K562 (cell line): ENCODE results near the gene GCA. TPM values are rescaled to one million over a fixed set of nuclear protein-coding genes. Genes with fewer than 3 reads are reported as not detected.

Experiments
- ATAC-seq: fragments of 200-7000 bp; cut with Tn5 transposase; 3 replicates; pipeline ENCODE4 v1.9.1; 2020; ENCODE audit warnings: moderate library complexity
- BruUV-seq: library from RNA; stranded (reverse); fragments of 400-500 nt; replicated peaks from 2 replicates; lab custom pipeline; 2021; lab: Mats Ljungman, UMichigan
- CTCF ChIA-PET: fragments of 300-600 bp; formaldehyde crosslinking; extraction: SDS; loops from one replicate; lab custom pipeline; 2021; ENCODE audit warnings: low intra/inter-chr PET ratio; lab: Yijun Ruan, JAX
- POLR2A ChIA-PET: fragments of 300-600, 350-650 bp; sonication (Branson Sonifier 250); formaldehyde crosslinking; extraction: SDS; loops from one replicate; lab custom pipeline; 2021; ENCODE audit warnings: antibody characterized with exemption, inconsistent platforms; lab: Yijun Ruan, JAX
- DNase-seq, 4 experiments: peaks; one replicate each; pipeline versions ENCODE4 v3.0.0 to v3.0.0-alpha.2; 2011 to 2018; ENCODE audit warnings: low spot score in 3 of 4, mixed read lengths in 3 of 4; ENCODE audit errors: extremely low read depth in 1 of 4
- FAIRE-seq: peaks from 2 replicates; lab custom pipeline; 2011; peaks lifted over from hg19 to GRCh38; lab: Jason Lieb, UNC
- H2AFZ ChIP-seq: 2 replicates; pipeline ENCODE4 v1.6.0; 2011; ENCODE audit warnings: low read depth, low read length, control low read depth, inconsistent platforms
- H3K27ac ChIP-seq: fragments of 200-600 bp; 3 replicates; pipeline ENCODE4 v1.8.0; 2011; ENCODE audit warnings: low read depth, mild to moderate bottlenecking, control low read depth, inconsistent platforms, low read length, moderate library complexity, mixed read lengths; ENCODE audit errors: extremely low read depth
- H3K27me3 ChIP-seq, 2 experiments: fragments of 300-600 bp in 1 of 2; 2 replicates in 1 of 2; 3 replicates in 1 of 2; pipeline versions ENCODE4 v1.6.0 to v1.8.0; 2011; ENCODE audit warnings: inconsistent platforms in 2 of 2, low read length in 2 of 2, mild to moderate bottlenecking in 1 of 2, mixed read lengths in 1 of 2, moderate library complexity in 1 of 2; ENCODE audit not compliant: control insufficient read depth in 2 of 2, insufficient read depth in 2 of 2
- H3K36me3 ChIP-seq: fragments of 300-600 bp; 3 replicates; pipeline ENCODE4 v1.8.0; 2011; ENCODE audit warnings: mild to moderate bottlenecking, low read length, inconsistent platforms; ENCODE audit not compliant: control insufficient read depth, insufficient read depth
- H3K4me1 ChIP-seq, 2 experiments: fragments of 200-600 bp in 1 of 2; replicated peaks in 1 of 2; 2 replicates in 1 of 2; 3 replicates in 1 of 2; pipeline versions ENCODE4 v1.5.1 to v1.8.0; 2011; ENCODE audit warnings: inconsistent platforms in 2 of 2, low read length in 2 of 2, mild to moderate bottlenecking in 1 of 2, mixed read lengths in 1 of 2, moderate library complexity in 1 of 2; ENCODE audit not compliant: control insufficient read depth in 2 of 2, insufficient read depth in 2 of 2
- H3K4me2 ChIP-seq: 2 replicates; pipeline ENCODE4 v1.6.1; 2011; ENCODE audit warnings: low read length, control low read depth, inconsistent platforms, mixed read lengths; ENCODE audit not compliant: insufficient read depth
- H3K4me3 ChIP-seq: fragments of 200-600 bp; sonication (generic), shearing (Covaris generic); 2 replicates; pipeline ENCODE4 v1.5.1; 2016; ENCODE audit warnings: control low read depth, inconsistent platforms
- H3K79me2 ChIP-seq: fragments of 200-600 bp; 3 replicates; pipeline ENCODE4 v1.8.0; 2011; ENCODE audit warnings: low read length, inconsistent platforms; ENCODE audit not compliant: control insufficient read depth, insufficient read depth
- H3K9ac ChIP-seq, 2 experiments: 2 replicates each; pipeline versions ENCODE4 v1.6.0 to v1.6.1; 2011; ENCODE audit warnings: low read depth in 2 of 2, low read length in 2 of 2, control low read depth in 1 of 2, inconsistent platforms in 1 of 2, mild to moderate bottlenecking in 1 of 2, mixed read lengths in 1 of 2; ENCODE audit not compliant: insufficient read depth in 1 of 2
- H3K9me1 ChIP-seq: one replicate; pipeline ENCODE4 v1.6.0; 2011; ENCODE audit warnings: inconsistent platforms, mild to moderate bottlenecking, low read length, moderate library complexity; ENCODE audit not compliant: control insufficient read depth, insufficient read depth
- H3K9me3 ChIP-seq: replicated peaks from 2 replicates; pipeline ENCODE4 v1.5.1; 2011; ENCODE audit warnings: low read depth, low read length, inconsistent platforms; ENCODE audit not compliant: control insufficient read depth, insufficient read depth
- H4K20me1 ChIP-seq: replicated peaks from 2 replicates; pipeline ENCODE4 v1.6.1; 2011; ENCODE audit warnings: low read length, inconsistent platforms, mixed read lengths; ENCODE audit not compliant: control insufficient read depth, insufficient read depth
- DIDO1 ChIP-seq: fragments of 450-650 bp; IDR thresholded peaks from 2 replicates; pipeline ENCODE4 v1.6.1; 2016; ENCODE audit warnings: low read depth, missing biosample characterization, missing genetic modification characterization
- GABPA ChIP-seq: fragments of 200-800 bp; sonication (Bioruptor generic); conservative IDR thresholded peaks from 2 replicates; pipeline ENCODE4 v1.6.1; 2016; ENCODE audit warnings: low read depth, missing genetic modification characterization, missing compliant biosample characterization
- MBD1 ChIP-seq: fragments of 250-450 bp; sonication (Bioruptor Pico); IDR thresholded peaks from 2 replicates; pipeline ENCODE4 v1.8.0; 2022; ENCODE audit warnings: inconsistent platforms
- PKNOX1 ChIP-seq: fragments of 450-650 bp; IDR thresholded peaks from 2 replicates; pipeline ENCODE4 v1.6.1; 2016
- PRPF4 ChIP-seq: fragments of 200-400 bp; formaldehyde crosslinking; IDR thresholded peaks from one replicate; pipeline ENCODE4 v1.6.1; 2017; ENCODE audit warnings: low read length, low read depth, mild to moderate bottlenecking; ENCODE audit not compliant: insufficient read depth, poor library complexity, severe bottlenecking
- WGBS: fragments of 100-300 bp; shearing (Covaris generic); methylation state at CpG from one replicate; pipeline ENCODE4 v1.1.6; 2016; ENCODE audit warnings: low coverage, mixed read lengths; ENCODE audit not compliant: insufficient coverage; ENCODE audit errors: missing lambda C conversion rate; 5-methylcytosine and 5-hydroxymethylcytosine counted together
- in situ Hi-C: fragments of 300-500 bp; cut with MboI; formaldehyde crosslinking; loops from 4 replicates; pipeline ENCODE4 v1.15.0; 2018; ENCODE audit warnings: inconsistent platforms, mixed read lengths
- intact Hi-C: fragments of 100-400 bp; cut with micrococcal nuclease; formaldehyde crosslinking; loops from 2 replicates; pipeline ENCODE4 v1.14.2; 2022
- polyA plus RNA-seq, 8 experiments: library from polyadenylated mRNA; depleted of rRNA in 4 of 8; stranded (reverse) in 5 of 8; unstranded in 3 of 8; fragments of >200 nt; fragmentation: Nextera tagmentation in 2 of 8; fragmentation: Illumina TruSeq in 1 of 8; extraction: Ambion mirVana in 2 of 8; extraction: Trizol in 1 of 8; gene quantifications; 2 replicates each; pipeline versions ENCODE4 v1.2.1 to v1.2.3, GENCODE V29; 2011 to 2014; ENCODE audit warnings: inconsistent platforms in 1 of 8, missing spikeins in 1 of 8
- total RNA-seq, 7 experiments: library from RNA; depleted of rRNA in 6 of 7; stranded (reverse); fragments of >200 nt in 6 of 7; fragmentation: Illumina TruSeq in 2 of 7; extraction: Trizol in 2 of 7; gene quantifications; 2 replicates each; pipeline versions ENCODE4 v1.2.1 to v1.2.3, GENCODE V29; 2011 to 2021; ENCODE audit warnings: low replicate concordance in 1 of 7

Gene GCA
- total and polyA plus RNA-seq, 9 of the 15 experiments (the other 6 are each of a cell fraction or from before 2014, with no cell fraction given): 0.24 to 0.79 (median 0.41) TPM; not detected in 1

GRCh38 chr2:162343492-162343823 is 474 bp upstream of the GCA start:
- no peak overlapping the region for H3K9ac ChIP-seq
- intact Hi-C loops: no loop called here
- BruUV-seq: no TSS peak
- in situ Hi-C loops: no loop called here
- H3K9me1 ChIP-seq: no peaks in the 10 kb centered on the region
- no peak for TF ChIP-seq DIDO1 (tag)
- no peaks in the 10 kb centered on the region for H3K9me3 ChIP-seq
- peaks cover 0 to 6% of the 10 kb centered on the region in 2 experiments; a peak in 1 of 5 replicates for H3K4me1 ChIP-seq
- H3K79me2 ChIP-seq: no peaks in the 10 kb centered on the region
- WGBS: 2% methylated on average over 4 of the region's 4 CpGs
- CTCF ChIA-PET: no interaction called here
- H3K27me3 ChIP-seq: no peaks in the 10 kb centered on the region
- no peak overlapping the region for H3K4me2 ChIP-seq
- FAIRE-seq: no peak
- no peak for DNase-seq
- H2AFZ ChIP-seq: no peak overlapping the region
- H4K20me1 ChIP-seq: no peaks in the 10 kb centered on the region
- ATAC-seq: no peak
- POLR2A ChIA-PET: no interaction called here
- no peak overlapping the region for H3K4me3 ChIP-seq
- no peak overlapping the region for H3K27ac ChIP-seq
- no peaks in the 10 kb centered on the region for H3K36me3 ChIP-seq

DNA sequence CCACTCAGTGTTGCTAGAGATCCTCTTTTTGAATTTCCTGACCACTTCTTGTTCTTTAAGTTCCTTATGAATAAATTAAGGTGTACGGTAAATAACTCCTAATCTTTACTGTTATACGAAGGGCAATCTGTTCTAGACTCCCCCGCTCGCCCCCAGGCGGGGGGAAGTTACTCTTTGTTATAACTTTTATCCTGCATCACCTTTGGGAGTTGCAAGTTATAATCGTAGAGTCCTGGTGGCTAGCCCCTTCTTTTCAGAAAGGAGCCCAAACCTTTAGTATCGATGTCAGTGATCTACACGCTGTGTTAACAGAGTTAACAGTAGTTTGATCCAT is 652 bp downstream of the GCA start:
- Histone ChIP-seq H3K36me3 (no peaks in the 10 kb centered on the region), H3K4me1 (peaks cover 0 to 6% of the 10 kb centered on the region in 2 experiments; a peak in 1 of 5 replicates), H2AFZ (no peak overlapping the region), H3K9ac (no peak overlapping the region), H3K4me3 (no peak overlapping the region), H3K27me3 (no peaks in the 10 kb centered on the region), H3K27ac (no peak overlapping the region), H3K4me2 (no peak overlapping the region), H3K9me3 (no peaks in the 10 kb centered on the region), H3K9me1 (no peaks in the 10 kb centered on the region), H4K20me1 (no peaks in the 10 kb centered on the region), H3K79me2 (no peaks in the 10 kb centered on the region)
- FAIRE-seq: no peak
- CTCF ChIA-PET: no interaction called here
- TF ChIP-seq MBD1 (CRISPR knock-in tag) (no peak), PRPF4 (no peak), GABPA (tag) (0 out of 2 replicates have a peak, but pooled peaks have one; percentile 19), PKNOX1 (no peak)
- WGBS: 2% methylated on average over 8 of the region's 8 CpGs
- POLR2A ChIA-PET: no interaction called here
- DNase-seq: no peak
- BruUV-seq: no TSS peak
- in situ Hi-C loops: no loop called here
- intact Hi-C loops: no loop called here
- no peak for ATAC-seq
